ENCODE data around the gene VAV1.

VAV1 gene

GRCh38 chr19:6728346-6728745, 44.2 kb upstream of the VAV1 start:
- no peaks in the 10 kb centered on the region for H3K9me2 ChIP-seq (replicated peaks; ENCODE audit: insufficient read depth, low read length)
- no peaks in the 10 kb centered on the region for H3F3A ChIP-seq (ENCODE audit: insufficient read depth)
- H3K9me3 ChIP-seq (ENCODE audit: insufficient read depth, low read length), result no peaks in the 10 kb centered on the region
- no peaks in the 10 kb centered on the region for H3K36me3 ChIP-seq (ENCODE audit: low read length)
- no peaks in the 10 kb centered on the region for H3K79me2 ChIP-seq (ENCODE audit: insufficient read depth, low read length)
- no peak overlapping the region for H3K27ac ChIP-seq (ENCODE audit: low read depth, low read length)
- no peak overlapping the region for H3K4me2 ChIP-seq (ENCODE audit: low read depth, low read length, poor library complexity, severe bottlenecking)
- H3K27me3 ChIP-seq (ENCODE audit: low read length), result no peaks in the 10 kb centered on the region
- no peak overlapping the region for H3K9ac ChIP-seq (ENCODE audit: low read length)
- H4K20me1 ChIP-seq (ENCODE audit: low read depth, low read length), result no peaks in the 10 kb centered on the region
- no peak overlapping the region for H3K4me3 ChIP-seq (ENCODE audit: insufficient read depth, low read length, poor library complexity, severe bottlenecking)
- H2AFZ ChIP-seq (ENCODE audit: low read depth, low read length, severe bottlenecking), result no peak overlapping the region
- TF ChIP-seq CTCF (IDR thresholded peaks at IDR 0.05; ENCODE audit: insufficient read depth, low read length, poor library complexity, severe bottlenecking) (no peak), EZH2phosphoT487 (conservative IDR thresholded peaks at IDR 0.05; ENCODE audit: low read length) (no peak)

GRCh38 chr19:6729573-6730152, 42.8 kb upstream of the VAV1 start:
- Histone ChIP-seq H3K36me3 (ENCODE audit: low read length) (no peaks in the 10 kb centered on the region), H3K9ac (ENCODE audit: low read length) (no peak overlapping the region)
- TF ChIP-seq EZH2phosphoT487 (conservative IDR thresholded peaks at IDR 0.05; ENCODE audit: low read length), result no peak
- no peak for TF ChIP-seq CTCF (IDR thresholded peaks at IDR 0.05; ENCODE audit: insufficient read depth, low read length, poor library complexity, severe bottlenecking)

GRCh38 chr19:6730153-6730804, 42.2 kb upstream of the VAV1 start:
- no peak overlapping the region for H2AFZ ChIP-seq (ENCODE audit: low read depth, low read length, severe bottlenecking)
- no peaks in the 10 kb centered on the region for H3K9me3 ChIP-seq (ENCODE audit: insufficient read depth, low read length)
- no peaks in the 10 kb centered on the region for H3K36me3 ChIP-seq (ENCODE audit: low read length)
- no peaks in the 10 kb centered on the region for H3F3A ChIP-seq (ENCODE audit: insufficient read depth)
- TF ChIP-seq CTCF (IDR thresholded peaks at IDR 0.05; ENCODE audit: insufficient read depth, low read length, poor library complexity, severe bottlenecking), result no peak
- TF ChIP-seq EZH2phosphoT487 (conservative IDR thresholded peaks at IDR 0.05; ENCODE audit: low read length), result no peak
- no peaks in the 10 kb centered on the region for H3K9me2 ChIP-seq (replicated peaks; ENCODE audit: insufficient read depth, low read length)
- H3K79me2 ChIP-seq (ENCODE audit: insufficient read depth, low read length), result no peaks in the 10 kb centered on the region
- H3K27ac ChIP-seq (ENCODE audit: low read depth, low read length), result no peak overlapping the region
- no peak overlapping the region for H3K4me3 ChIP-seq (ENCODE audit: insufficient read depth, low read length, poor library complexity, severe bottlenecking)
- no peak overlapping the region for H3K4me2 ChIP-seq (ENCODE audit: low read depth, low read length, poor library complexity, severe bottlenecking)
- H3K9ac ChIP-seq (ENCODE audit: low read length), result no peak overlapping the region
- no peaks in the 10 kb centered on the region for H3K27me3 ChIP-seq (ENCODE audit: low read length)
- no peaks in the 10 kb centered on the region for H4K20me1 ChIP-seq (ENCODE audit: low read depth, low read length)

More at GRCh38 chr19:6729573-6730152, 42.8 kb upstream of the VAV1 start:
- H3K4me3 ChIP-seq (ENCODE audit: insufficient read depth, low read length, poor library complexity, severe bottlenecking), result no peak overlapping the region
- no peaks in the 10 kb centered on the region for H4K20me1 ChIP-seq (ENCODE audit: low read depth, low read length)
- H2AFZ ChIP-seq (ENCODE audit: low read depth, low read length, severe bottlenecking), result no peak overlapping the region
- H3K27me3 ChIP-seq (ENCODE audit: low read length), result no peaks in the 10 kb centered on the region
- H3K79me2 ChIP-seq (ENCODE audit: insufficient read depth, low read length), result no peaks in the 10 kb centered on the region
- H3K27ac ChIP-seq (ENCODE audit: low read depth, low read length), result no peak overlapping the region
- H3F3A ChIP-seq (ENCODE audit: insufficient read depth), result no peaks in the 10 kb centered on the region
- no peak overlapping the region for H3K4me2 ChIP-seq (ENCODE audit: low read depth, low read length, poor library complexity, severe bottlenecking)
- H3K9me3 ChIP-seq (ENCODE audit: insufficient read depth, low read length), result no peaks in the 10 kb centered on the region
- H3K9me2 ChIP-seq (replicated peaks; ENCODE audit: insufficient read depth, low read length), result no peaks in the 10 kb centered on the region

All from SU-DHL-6 (cell line).